CD4-positive, alpha-beta T cell (primary cell): ENCODE data around the gene KCNQ4. TPM values are rescaled to one million over a fixed set of nuclear protein-coding genes. Genes with fewer than 3 reads are reported as not detected.
A peak's percentile ranks its signal among the peaks of the same experiment; 100 is the strongest.

Experiments
- ATAC-seq: fragments of 200-7000 bp; cut with Tn5 transposase; one replicate; pipeline ENCODE4 v1.10.0; 2022; ENCODE audit warnings: mild to moderate bottlenecking; ENCODE audit not compliant: poor library complexity
- CTCF ChIA-PET: fragments of 350-600 bp; sonication (Branson Sonifier 250); formaldehyde crosslinking; loops from one replicate; lab custom pipeline; 2021; ENCODE audit warnings: antibody characterized with exemption, inconsistent platforms; lab: Charles Lee
- POLR2A ChIA-PET: fragments of 350-600 bp; sonication (Branson Sonifier 250); formaldehyde crosslinking; loops from one replicate; lab custom pipeline; 2021; ENCODE audit warnings: antibody characterized with exemption, inconsistent platforms; lab: Charles Lee
- DNase-seq, 14 experiments: peaks; one replicate each; pipeline ENCODE4 v3.0.0-alpha.2; 2013 to 2020; ENCODE audit warnings: mixed read lengths in 2 of 14
- H3K27ac ChIP-seq, 2 donors: one replicate each; pipeline versions ENCODE4 v1.5.1 to v1.7.0; 2013; ENCODE audit warnings: low read length in 2 of 2, low read depth in 1 of 2, mild to moderate bottlenecking in 1 of 2
- H3K27me3 ChIP-seq, 2 experiments: 1 replicate in 1 of 2; 2 replicates in 1 of 2; pipeline versions ENCODE4 v1.6.1 to v1.7.0; 2013; ENCODE audit warnings: low read length in 2 of 2, control low read depth in 1 of 2, mild to moderate bottlenecking in 1 of 2, moderate library complexity in 1 of 2; ENCODE audit not compliant: insufficient read depth in 2 of 2, control insufficient read depth in 1 of 2
- H3K36me3 ChIP-seq: one replicate; pipeline ENCODE4 v1.6.1; 2013; ENCODE audit warnings: low read length, control low read depth; ENCODE audit not compliant: insufficient read depth
- H3K4me1 ChIP-seq: one replicate; pipeline ENCODE4 v1.6.1; 2013; ENCODE audit warnings: low read length, control low read depth; ENCODE audit not compliant: insufficient read depth
- H3K4me3 ChIP-seq: one replicate; pipeline ENCODE4 v1.5.1; 2013; ENCODE audit warnings: mild to moderate bottlenecking, low read length, moderate library complexity
- H3K9me3 ChIP-seq, 2 experiments: 1 replicate in 1 of 2; 2 replicates in 1 of 2; pipeline versions ENCODE4 v1.6.1 to v1.7.0; 2013; ENCODE audit warnings: low read length in 2 of 2, mild to moderate bottlenecking in 2 of 2, control low read depth in 1 of 2, moderate library complexity in 1 of 2; ENCODE audit not compliant: control insufficient read depth in 1 of 2, insufficient read depth in 1 of 2
- H3K27ac Mint-ChIP-seq: one replicate; pipeline ENCODE4 v1.8.0; 2020; ENCODE audit warnings: mixed read lengths
- H3K27me3 Mint-ChIP-seq: one replicate; pipeline ENCODE4 v1.8.0; 2021; ENCODE audit warnings: mixed read lengths
- H3K36me3 Mint-ChIP-seq: one replicate; pipeline ENCODE4 v1.8.0; 2021; ENCODE audit warnings: low read depth, mixed read lengths
- H3K4me1 Mint-ChIP-seq: one replicate; pipeline ENCODE4 v1.8.0; 2021; ENCODE audit warnings: low read depth, mixed read lengths
- H3K4me3 Mint-ChIP-seq: one replicate; pipeline ENCODE4 v1.8.0; 2020; ENCODE audit warnings: mild to moderate bottlenecking, mixed read lengths
- H3K9me3 Mint-ChIP-seq: one replicate; pipeline ENCODE4 v1.8.0; 2020; ENCODE audit warnings: mixed read lengths
- intact Hi-C, 2 experiments: fragments of 100-400 bp; cut with DNase I in 1 of 2; cut with micrococcal nuclease in 1 of 2; formaldehyde crosslinking; loops; one replicate each; pipeline versions ENCODE4 v1.15.1 to v1.9.0; 2023 to 2025; cut with DNase I, micrococcal nuclease
- total RNA-seq, 174 experiments: library from RNA in 2 of 174; stranded (reverse) in 2 of 174; gene quantifications; one replicate each; pipeline ENCODE4 v1.2.3 and lab custom pipeline; 2021 to 2026
- TF ChIP-seq, protein P1 (sequence below): fragments of 200-600 bp; IDR thresholded peaks from one replicate; pipeline ENCODE4 v1.8.0; 2022; ENCODE audit warnings: antibody characterized with exemption, mild to moderate bottlenecking

The KCNQ4 gene
- total RNA-seq, 2 experiments from 2014 or later = 0.25 to 0.30 TPM

- Mint-ChIP-seq H3K36me3 (no peaks in the 10 kb centered on the region), H3K27me3 (no peaks in the 10 kb centered on the region), H3K4me3 (no peak overlapping the region), H3K9me3 (no peaks in the 10 kb centered on the region), H3K4me1 (peaks cover 21% of the 10 kb centered on the region), H3K27ac (no peak overlapping the region)
- Histone ChIP-seq H3K4me3 (no peak overlapping the region), H3K27me3 (no peaks in the 10 kb centered on the region), H3K27ac (no peak overlapping the region), H3K36me3 (no peaks in the 10 kb centered on the region), H3K4me1 (peaks cover 13% of the 10 kb centered on the region), H3K9me3 (no peaks in the 10 kb centered on the region)
- ATAC-seq (no peak), DNase-seq (no peak)
- TF ChIP-seq, protein P1, sequence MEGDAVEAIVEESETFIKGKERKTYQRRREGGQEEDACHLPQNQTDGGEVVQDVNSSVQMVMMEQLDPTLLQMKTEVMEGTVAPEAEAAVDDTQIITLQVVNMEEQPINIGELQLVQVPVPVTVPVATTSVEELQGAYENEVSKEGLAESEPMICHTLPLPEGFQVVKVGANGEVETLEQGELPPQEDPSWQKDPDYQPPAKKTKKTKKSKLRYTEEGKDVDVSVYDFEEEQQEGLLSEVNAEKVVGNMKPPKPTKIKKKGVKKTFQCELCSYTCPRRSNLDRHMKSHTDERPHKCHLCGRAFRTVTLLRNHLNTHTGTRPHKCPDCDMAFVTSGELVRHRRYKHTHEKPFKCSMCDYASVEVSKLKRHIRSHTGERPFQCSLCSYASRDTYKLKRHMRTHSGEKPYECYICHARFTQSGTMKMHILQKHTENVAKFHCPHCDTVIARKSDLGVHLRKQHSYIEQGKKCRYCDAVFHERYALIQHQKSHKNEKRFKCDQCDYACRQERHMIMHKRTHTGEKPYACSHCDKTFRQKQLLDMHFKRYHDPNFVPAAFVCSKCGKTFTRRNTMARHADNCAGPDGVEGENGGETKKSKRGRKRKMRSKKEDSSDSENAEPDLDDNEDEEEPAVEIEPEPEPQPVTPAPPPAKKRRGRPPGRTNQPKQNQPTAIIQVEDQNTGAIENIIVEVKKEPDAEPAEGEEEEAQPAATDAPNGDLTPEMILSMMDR = no peak
- intact Hi-C loops = no loop called here
- POLR2A ChIA-PET = no interaction called here
- CTCF ChIA-PET = interaction anchor here (1.4 kb wide), 2 partner anchors 83 to 95 kb away, joined by 3 to 11 read pairs; no protein-coding TSS in a partner anchor
Measured at GRCh38 chr1:40857737-40858136, 74.2 kb downstream of the KCNQ4 start.

DNA sequence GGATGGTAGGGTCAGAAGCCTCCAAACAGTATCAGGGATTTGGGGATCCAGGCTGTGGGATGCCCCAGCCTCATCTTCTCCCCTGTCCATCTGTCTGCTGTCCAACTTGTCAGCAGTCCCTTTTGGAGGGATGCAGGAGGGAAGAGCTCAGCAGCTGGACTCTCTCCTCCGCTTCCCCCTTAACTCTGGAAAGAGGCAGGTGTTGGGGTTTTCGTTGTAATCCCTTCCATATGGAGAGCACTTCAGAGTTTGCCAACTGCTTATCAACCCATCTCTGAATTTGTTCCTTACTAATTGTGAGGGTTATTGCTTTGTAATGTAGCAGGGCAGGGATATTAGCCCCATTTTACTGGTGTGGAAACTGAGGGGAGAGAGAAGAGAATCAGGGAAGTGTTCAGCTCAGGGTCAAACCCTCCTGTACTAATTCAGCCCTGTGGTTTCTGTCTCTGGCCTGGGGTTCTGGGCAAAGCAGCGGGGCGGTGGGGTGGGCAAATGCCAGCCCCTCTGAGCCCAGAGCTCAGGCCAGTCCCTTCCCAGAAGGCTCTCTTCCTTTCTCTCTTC lies 75.3 kb downstream of the KCNQ4 start:
- no peak overlapping the region for H3K4me3 ChIP-seq
- H3K4me1 Mint-ChIP-seq = peaks cover 24% of the 10 kb centered on the region
- no peaks in the 10 kb centered on the region for H3K36me3 Mint-ChIP-seq
- ATAC-seq = no peak
- H3K36me3 ChIP-seq = no peaks in the 10 kb centered on the region
- ChIA-PET CTCF (interaction anchor here (1.1 to 1.4 kb wide), 2 partner anchors 85 to 94 kb away, joined by 3 read pairs; no protein-coding TSS in a partner anchor), POLR2A (interaction anchor here (0.6 to 0.7 kb wide), 2 partner anchors 121 to 599 kb away, joined by 3 to 5 read pairs; no protein-coding TSS in a partner anchor)
- no peaks in the 10 kb centered on the region for H3K9me3 Mint-ChIP-seq
- TF ChIP-seq, protein P1 = no peak
- no peak for DNase-seq
- intact Hi-C loops = no loop called here
- no peak overlapping the region for H3K27ac Mint-ChIP-seq
- H3K4me3 Mint-ChIP-seq = peak overlapping the region; percentile 15
- H3K4me1 ChIP-seq = peaks cover 20% of the 10 kb centered on the region
- H3K27me3 Mint-ChIP-seq = no peaks in the 10 kb centered on the region
- no peak overlapping the region for H3K27ac ChIP-seq
- H3K9me3 ChIP-seq = no peaks in the 10 kb centered on the region
- no peaks in the 10 kb centered on the region for H3K27me3 ChIP-seq

DNA sequence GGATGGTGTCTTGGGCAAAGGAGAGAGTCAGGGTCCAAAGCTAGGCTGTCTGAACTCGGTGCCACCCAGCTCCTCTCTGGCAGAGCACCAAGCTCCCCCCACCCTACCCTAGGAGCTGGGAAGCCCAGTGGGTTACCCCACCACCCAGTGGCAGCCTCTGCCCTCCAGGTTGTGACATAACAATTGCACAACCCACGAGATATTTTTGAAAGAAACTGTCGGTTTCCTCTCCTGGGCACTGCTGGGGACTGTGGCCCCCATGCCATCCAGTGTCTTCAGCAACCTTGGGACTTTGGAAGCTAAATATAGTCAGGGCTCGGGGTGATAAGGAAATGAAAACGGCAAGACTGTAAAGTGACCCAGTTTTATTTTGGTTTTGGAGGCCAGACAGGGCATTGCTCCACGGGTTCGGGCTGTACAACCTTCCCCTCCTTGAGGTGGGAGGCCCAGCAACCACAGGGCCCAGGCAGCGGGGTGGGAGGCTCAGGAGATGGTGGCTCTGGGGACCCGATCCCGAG lies 77.2 kb downstream of the KCNQ4 start:
- H3K9me3 ChIP-seq = no peaks in the 10 kb centered on the region
- H3K27ac ChIP-seq = no peak overlapping the region
- H3K27me3 ChIP-seq = no peaks in the 10 kb centered on the region
- H3K4me3 ChIP-seq = peak overlapping the region; percentile 29
- TF ChIP-seq, protein P1 = no peak
- ChIA-PET POLR2A (interaction anchor here (0.7 to 4.0 kb wide), 9 partner anchors 8 to 380 kb away, joined by 6 to 96 read pairs (median 14); partner anchors contain the start of genes CTPS1 and NFYC), CTCF (interaction anchor here (1.4 to 1.5 kb wide), 2 partner anchors 11 to 88 kb away, joined by 4 to 6 read pairs; no protein-coding TSS in a partner anchor)
- ATAC-seq = no peak
- no peaks in the 10 kb centered on the region for H3K36me3 Mint-ChIP-seq
- H3K9me3 Mint-ChIP-seq = no peaks in the 10 kb centered on the region
- intact Hi-C loops = loop anchor here in 1 of 2 experiments (5.0 kb wide), 2 partner anchors 193 to 1907 kb away; partner anchors contain the start of genes C1orf50, P3H1 and RIMS3
- DNase-seq = peak in 2 of 14 experiments; percentile 41 to 42
- H3K27ac Mint-ChIP-seq = peak overlapping the region; percentile 89
- H3K36me3 ChIP-seq = no peaks in the 10 kb centered on the region
- H3K4me3 Mint-ChIP-seq = peak overlapping the region; percentile 94
- peaks cover 24% of the 10 kb centered on the region for H3K4me1 Mint-ChIP-seq
- no peaks in the 10 kb centered on the region for H3K27me3 Mint-ChIP-seq
- H3K4me1 ChIP-seq = peaks cover 20% of the 10 kb centered on the region
